HG02759 (cell line): ENCODE data around the gene DMRT2.

Source experiments
- ATAC-seq: cut with Tn5 transposase; IDR thresholded peaks from one replicate; pipeline ENCODE4 v1.9.1; 2021; ENCODE audit warnings: mild to moderate bottlenecking, moderate library complexity; ENCODE audit not compliant: unreplicated experiment

Gene DMRT2

GRCh38 chr9:1086517-1086916 is 36.4 kb downstream of the DMRT2 start:
- ATAC-seq = no peak

GRCh38 chr9:1087120-1087881 is 37.1 kb downstream of the DMRT2 start:
- no peak for ATAC-seq

GRCh38 chr9:1094749-1095148 is 44.6 kb downstream of the DMRT2 start:
- ATAC-seq = no peak

GRCh38 chr9:1096155-1096964 is 46.2 kb downstream of the DMRT2 start:
- ATAC-seq = no peak

- ATAC-seq = no peak
These were observed 48.4 kb downstream of the DMRT2 start for GRCh38 chr9:1098551-1098950.

- no peak for ATAC-seq
These were observed 50.0 kb downstream of the DMRT2 start for GRCh38 chr9:1100201-1100600.

GRCh38 chr9:1100945-1101344 is 50.8 kb downstream of the DMRT2 start:
- ATAC-seq = no peak

- no peak for ATAC-seq
These were observed 51.9 kb downstream of the DMRT2 start for GRCh38 chr9:1101846-1102641.

GRCh38 chr9:1102642-1102970 is 52.4 kb downstream of the DMRT2 start:
- no peak for ATAC-seq
